Neuronal stem cell (in vitro differentiated cells): ENCODE data around the gene KCNJ6.
"Not testable (repeated sequence)": the region's sequence is repeated elsewhere in the genome, so short reads cannot be mapped to it uniquely, and the experiment has no call there.

Experiments used
- DNase-seq: peaks from one replicate; pipeline ENCODE4 v3.0.0-alpha.2; 2013; ENCODE audit warnings: low spot score
- H2AFZ ChIP-seq: one replicate; pipeline ENCODE4 v1.6.1; 2013; ENCODE audit warnings: mild to moderate bottlenecking, low read length, inconsistent platforms
- H2AK5ac ChIP-seq: 2 replicates; pipeline ENCODE4 v1.6.1; 2013; ENCODE audit warnings: low read depth, mild to moderate bottlenecking, inconsistent platforms, low read length, moderate library complexity, mixed read lengths
- H2BK120ac ChIP-seq: 2 replicates; pipeline ENCODE4 v1.6.1; 2013; ENCODE audit warnings: low read depth, mild to moderate bottlenecking, inconsistent platforms, low read length, moderate library complexity, mixed read lengths
- H2BK12ac ChIP-seq: one replicate; pipeline ENCODE4 v1.6.1; 2013; ENCODE audit warnings: low read length, inconsistent platforms
- H2BK15ac ChIP-seq: 2 replicates; pipeline ENCODE4 v1.6.1; 2013; ENCODE audit warnings: mild to moderate bottlenecking, low read length, inconsistent platforms, mixed read lengths
- H2BK5ac ChIP-seq: one replicate; pipeline ENCODE4 v1.6.1; 2013; ENCODE audit warnings: inconsistent platforms, mild to moderate bottlenecking, low read length, moderate library complexity
- H3K14ac ChIP-seq: one replicate; pipeline ENCODE4 v1.6.1; 2013; ENCODE audit warnings: low read length, inconsistent platforms
- H3K18ac ChIP-seq: 2 replicates; pipeline ENCODE4 v1.6.1; 2013; ENCODE audit warnings: low read length, inconsistent platforms
- H3K23ac ChIP-seq: 2 replicates; pipeline ENCODE4 v1.6.1; 2013; ENCODE audit warnings: low read depth, mild to moderate bottlenecking, mixed read lengths, low read length, inconsistent platforms; ENCODE audit not compliant: poor library complexity
- H3K27ac ChIP-seq: replicated peaks from 3 replicates; pipeline ENCODE4 v1.5.1; 2013; ENCODE audit warnings: low read length, inconsistent platforms
- H3K27me3 ChIP-seq, 3 experiments: 2 replicates each; pipeline ENCODE4 v1.6.1; 2013; ENCODE audit warnings: low read length in 3 of 3, mild to moderate bottlenecking in 2 of 3, inconsistent platforms in 1 of 3, low read depth in 1 of 3, mixed read lengths in 1 of 3, moderate library complexity in 1 of 3; ENCODE audit not compliant: control insufficient read depth in 3 of 3, insufficient read depth in 3 of 3
- H3K36me3 ChIP-seq, 2 donors: replicated peaks in 1 of 2; 2 replicates each; pipeline ENCODE4 v1.6.1; 2013; ENCODE audit warnings: low read length in 2 of 2; ENCODE audit not compliant: control insufficient read depth in 2 of 2, insufficient read depth in 2 of 2
- H3K4ac ChIP-seq: 2 replicates; pipeline ENCODE4 v1.6.1; 2013; ENCODE audit warnings: inconsistent platforms, mild to moderate bottlenecking, low read length, moderate library complexity
- H3K4me1 ChIP-seq, 2 donors: 1 replicate in 1 of 2; 2 replicates in 1 of 2; pipeline ENCODE4 v1.6.1; 2013; ENCODE audit warnings: low read length in 2 of 2, low read depth in 1 of 2; ENCODE audit not compliant: control insufficient read depth in 2 of 2, insufficient read depth in 1 of 2
- H3K4me2 ChIP-seq: one replicate; pipeline ENCODE4 v1.6.1; 2013; ENCODE audit warnings: mild to moderate bottlenecking, low read length, inconsistent platforms; ENCODE audit not compliant: insufficient read depth, poor library complexity, severe bottlenecking
- H3K4me3 ChIP-seq, 2 donors: 2 replicates each; pipeline ENCODE4 v1.5.1; 2013; ENCODE audit warnings: low read length in 2 of 2, mild to moderate bottlenecking in 2 of 2, inconsistent platforms in 1 of 2, moderate library complexity in 1 of 2
- H3K79me1 ChIP-seq: one replicate; pipeline ENCODE4 v1.6.1; 2013; ENCODE audit warnings: low read depth, mild to moderate bottlenecking, inconsistent platforms, low read length, moderate library complexity
- H3K9ac ChIP-seq: one replicate; pipeline ENCODE4 v1.6.1; 2013; ENCODE audit warnings: mild to moderate bottlenecking, low read depth, low read length, inconsistent platforms; ENCODE audit not compliant: poor library complexity
- H3K9me3 ChIP-seq, 2 donors: replicated peaks in 1 of 2; 2 replicates each; pipeline versions ENCODE3 to v1.6.1; 2013; ENCODE audit warnings: low read length in 2 of 2, mild to moderate bottlenecking in 2 of 2, inconsistent platforms in 1 of 2, low read depth in 1 of 2, mixed read lengths in 1 of 2, moderate library complexity in 1 of 2; ENCODE audit not compliant: control insufficient read depth in 2 of 2, insufficient read depth in 1 of 2
- H4K8ac ChIP-seq: one replicate; pipeline ENCODE4 v1.6.1; 2013; ENCODE audit warnings: low read depth, mild to moderate bottlenecking, inconsistent platforms, low read length, moderate library complexity
- H4K91ac ChIP-seq: one replicate; pipeline ENCODE4 v1.6.1; 2013; ENCODE audit warnings: low read length, low read depth, mild to moderate bottlenecking, inconsistent platforms; ENCODE audit not compliant: poor library complexity
- WGBS, 2 donors: extraction: QIAGEN DNeasy Blood & Tissue Kit; methylation state at CpG; one replicate each; pipeline ENCODE4 v1.1.7; 2013; ENCODE audit warnings: missing lambda C conversion rate in 2 of 2, mixed read lengths in 1 of 2; ENCODE audit not compliant: insufficient read length in 2 of 2, insufficient replicate concordance in 1 of 2; ENCODE audit errors: extremely low coverage in 2 of 2; 5-methylcytosine and 5-hydroxymethylcytosine counted together

Gene KCNJ6

GRCh38 chr21:37764691-37765090, 151.6 kb downstream of the KCNJ6 start:
- Histone ChIP-seq H2BK5ac (no peak overlapping the region), H3K23ac (no peak overlapping the region), H3K27ac (no peak overlapping the region), H3K9me3 (peaks cover 4% of the 10 kb centered on the region in 2 donors), H3K36me3 (no peaks in the 10 kb centered on the region), H3K4me1 (peaks cover 0 to under 1% of the 10 kb centered on the region in 2 donors), H3K27me3 (no peaks in the 10 kb centered on the region), H4K91ac (no peak overlapping the region), H4K8ac (no peak overlapping the region), H2AFZ (no peak overlapping the region), H2BK12ac (no peak overlapping the region), H3K79me1 (no peaks in the 10 kb centered on the region), H3K18ac (no peak overlapping the region), H3K4ac (no peak overlapping the region), H2BK120ac (no peak overlapping the region), H3K9ac (no peak overlapping the region), H3K4me2 (no peak overlapping the region), H3K4me3 (no peak overlapping the region), H2BK15ac (no peak overlapping the region), H2AK5ac (no peak overlapping the region), H3K14ac (no peak overlapping the region)
- no CpG with 5 or more reads among the region's 2 CpGs for WGBS, 2 donors
- no peak for DNase-seq

GRCh38 chr21:37763298-37763697, 153.0 kb downstream of the KCNJ6 start:
- no peak overlapping the region for H2BK120ac ChIP-seq
- H2BK5ac ChIP-seq: no peak overlapping the region
- no peaks in the 10 kb centered on the region for H3K4me1 ChIP-seq
- H3K14ac ChIP-seq: no peak overlapping the region
- H2AK5ac ChIP-seq: no peak overlapping the region
- H3K79me1 ChIP-seq: no peaks in the 10 kb centered on the region
- no peak overlapping the region for H3K27ac ChIP-seq
- no peak for DNase-seq
- no peak overlapping the region for H3K18ac ChIP-seq
- H2AFZ ChIP-seq: no peak overlapping the region
- peaks cover 4% of the 10 kb centered on the region in 2 donors for H3K9me3 ChIP-seq
- H4K8ac ChIP-seq: no peak overlapping the region
- WGBS, 2 donors: no CpG with 5 or more reads among the region's 5 CpGs
- H3K27me3 ChIP-seq: no peaks in the 10 kb centered on the region
- H2BK15ac ChIP-seq: no peak overlapping the region
- no peak overlapping the region for H3K23ac ChIP-seq
- no peak overlapping the region for H3K4me3 ChIP-seq
- no peak overlapping the region for H3K4me2 ChIP-seq
- no peak overlapping the region for H3K9ac ChIP-seq
- no peaks in the 10 kb centered on the region for H3K36me3 ChIP-seq
- H3K4ac ChIP-seq: no peak overlapping the region
- H2BK12ac ChIP-seq: no peak overlapping the region
- no peak overlapping the region for H4K91ac ChIP-seq

GRCh38 chr21:37762606-37763005, 153.7 kb downstream of the KCNJ6 start:
- Histone ChIP-seq H3K14ac (no peak overlapping the region), H2AK5ac (no peak overlapping the region), H3K4me2 (no peak overlapping the region), H3K9me3 (peaks cover 4% of the 10 kb centered on the region in 2 donors), H3K4me1 (no peaks in the 10 kb centered on the region), H2BK12ac (no peak overlapping the region), H4K91ac (no peak overlapping the region), H3K23ac (no peak overlapping the region), H2BK15ac (no peak overlapping the region), H3K79me1 (no peaks in the 10 kb centered on the region), H3K9ac (no peak overlapping the region), H2BK120ac (no peak overlapping the region), H2BK5ac (no peak overlapping the region), H3K4me3 (no peak overlapping the region), H3K36me3 (no peaks in the 10 kb centered on the region), H3K4ac (no peak overlapping the region), H3K18ac (peak overlapping the region; percentile 63), H3K27ac (no peak overlapping the region), H4K8ac (no peak overlapping the region), H3K27me3 (no peaks in the 10 kb centered on the region), H2AFZ (no peak overlapping the region)
- DNase-seq: no peak
- no CpG with 5 or more reads among the region's 12 CpGs for WGBS, 2 donors

GRCh38 chr21:37761406-37761805, 154.9 kb downstream of the KCNJ6 start:
- H3K4me3 ChIP-seq, H3K4me1 ChIP-seq, H3K4me2 ChIP-seq, H3K79me1 ChIP-seq, H4K8ac ChIP-seq, H3K4ac ChIP-seq, H2BK120ac ChIP-seq, H2AK5ac ChIP-seq, H3K9ac ChIP-seq, DNase-seq, H3K14ac ChIP-seq, H3K36me3 ChIP-seq, H3K9me3 ChIP-seq, H4K91ac ChIP-seq, H2BK15ac ChIP-seq, H3K27ac ChIP-seq, H3K23ac ChIP-seq, H3K27me3 ChIP-seq, H2BK12ac ChIP-seq, H2AFZ ChIP-seq, H3K18ac ChIP-seq: not testable (repeated sequence)
- 100% methylated on average over 1 to 4 of the region's 4 CpGs for WGBS, 2 donors
- peak overlapping the region; percentile 3 for H2BK5ac ChIP-seq
